ENCODE data around the gene CYP4Z1. TPM values are rescaled to one million over a fixed set of nuclear protein-coding genes. Genes with fewer than 3 reads are reported as not detected.
"Not testable (repeated sequence)": the region's sequence is repeated elsewhere in the genome, so short reads cannot be mapped to it uniquely, and the experiment has no call there.

The CYP4Z1 gene
- total RNA-seq, 2 donors from 2014 or later, result 0.20 to 0.31 TPM

DNA sequence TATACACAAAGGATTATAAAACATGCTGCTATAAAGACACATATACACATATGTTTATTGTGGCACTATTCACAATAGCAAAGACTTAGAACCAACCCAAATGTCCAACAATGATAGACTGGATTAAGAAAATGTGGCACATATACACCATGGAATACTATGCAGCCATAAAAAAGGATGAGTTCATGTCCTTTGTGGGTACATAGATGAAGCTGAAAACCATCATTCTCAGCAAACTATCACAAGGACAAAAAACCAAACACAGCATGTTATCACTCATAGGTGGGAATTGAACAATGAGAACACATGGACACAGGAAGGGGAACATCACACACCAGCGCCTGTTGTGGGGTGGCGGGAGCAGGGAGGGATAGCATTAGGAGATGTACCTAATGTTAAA, 60.0 kb downstream of the CYP4Z1 start:
- Mint-ChIP-seq H3K9me3 (peaks cover 13% of the 10 kb centered on the region), H3K4me1 (peaks cover 31% of the 10 kb centered on the region)
- not testable (repeated sequence) for H3K27ac ChIP-seq (ENCODE audit: low read depth, low read length); H3K9ac ChIP-seq (ENCODE audit: extremely low read depth, low read length, poor library complexity, severe bottlenecking); DNase-seq; H3K36me3 ChIP-seq (ENCODE audit: control insufficient read depth, insufficient read depth, low read length); H3K9me3 ChIP-seq (ENCODE audit: control insufficient read depth, low read length); H3K36me3 Mint-ChIP-seq (ENCODE audit: low read depth); H3K4me3 Mint-ChIP-seq; H3K27me3 Mint-ChIP-seq (ENCODE audit: insufficient read depth); H3K4me1 ChIP-seq (ENCODE audit: control insufficient read depth, insufficient read depth, low read length); H3K27me3 ChIP-seq (ENCODE audit: control insufficient read depth, insufficient read depth, low read length, poor library complexity, severe bottlenecking); H3K27ac Mint-ChIP-seq; H3K4me3 ChIP-seq (ENCODE audit: low read length)
- WGBS, 2 experiments (ENCODE audit: insufficient coverage in 1 of 2, insufficient read length in 1 of 2), result 90% methylated on average over 2 of the region's 2 CpGs; no CpG with 5 or more reads in 1 of the 2 experiments

DNA sequence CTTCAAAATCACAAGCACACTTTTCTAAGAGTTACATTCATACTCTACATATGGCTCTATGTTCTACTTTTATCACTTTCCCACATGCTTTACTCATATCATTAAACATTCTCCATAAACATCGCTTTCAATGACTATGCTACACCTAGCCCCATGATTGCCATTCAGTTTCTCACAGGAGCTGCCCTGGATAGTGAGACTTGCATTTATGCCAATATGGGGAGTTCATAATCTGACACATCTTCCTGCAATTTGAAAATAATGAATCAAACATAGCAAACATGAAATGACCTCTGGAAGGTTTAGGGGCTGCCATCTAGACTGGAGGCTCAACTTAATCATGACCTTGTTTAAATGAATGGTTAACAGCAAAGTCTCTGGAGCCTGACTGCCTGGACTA, 61.2 kb downstream of the CYP4Z1 start:
- Histone ChIP-seq H3K27ac (ENCODE audit: low read depth, low read length) (no peak overlapping the region), H3K4me1 (ENCODE audit: control insufficient read depth, insufficient read depth, low read length) (peaks cover 8% of the 10 kb centered on the region), H3K27me3 (ENCODE audit: control insufficient read depth, insufficient read depth, low read length, poor library complexity, severe bottlenecking) (no peaks in the 10 kb centered on the region), H3K9me3 (ENCODE audit: control insufficient read depth, low read length) (no peaks in the 10 kb centered on the region), H3K4me3 (ENCODE audit: low read length) (no peak overlapping the region), H3K36me3 (ENCODE audit: control insufficient read depth, insufficient read depth, low read length) (no peaks in the 10 kb centered on the region), H3K9ac (ENCODE audit: extremely low read depth, low read length, poor library complexity, severe bottlenecking) (no peak overlapping the region)
- no peak for DNase-seq
- H3K36me3 Mint-ChIP-seq (ENCODE audit: low read depth), result no peaks in the 10 kb centered on the region
- H3K27ac Mint-ChIP-seq, result no peak overlapping the region
- TF ChIP-seq, protein P1, sequence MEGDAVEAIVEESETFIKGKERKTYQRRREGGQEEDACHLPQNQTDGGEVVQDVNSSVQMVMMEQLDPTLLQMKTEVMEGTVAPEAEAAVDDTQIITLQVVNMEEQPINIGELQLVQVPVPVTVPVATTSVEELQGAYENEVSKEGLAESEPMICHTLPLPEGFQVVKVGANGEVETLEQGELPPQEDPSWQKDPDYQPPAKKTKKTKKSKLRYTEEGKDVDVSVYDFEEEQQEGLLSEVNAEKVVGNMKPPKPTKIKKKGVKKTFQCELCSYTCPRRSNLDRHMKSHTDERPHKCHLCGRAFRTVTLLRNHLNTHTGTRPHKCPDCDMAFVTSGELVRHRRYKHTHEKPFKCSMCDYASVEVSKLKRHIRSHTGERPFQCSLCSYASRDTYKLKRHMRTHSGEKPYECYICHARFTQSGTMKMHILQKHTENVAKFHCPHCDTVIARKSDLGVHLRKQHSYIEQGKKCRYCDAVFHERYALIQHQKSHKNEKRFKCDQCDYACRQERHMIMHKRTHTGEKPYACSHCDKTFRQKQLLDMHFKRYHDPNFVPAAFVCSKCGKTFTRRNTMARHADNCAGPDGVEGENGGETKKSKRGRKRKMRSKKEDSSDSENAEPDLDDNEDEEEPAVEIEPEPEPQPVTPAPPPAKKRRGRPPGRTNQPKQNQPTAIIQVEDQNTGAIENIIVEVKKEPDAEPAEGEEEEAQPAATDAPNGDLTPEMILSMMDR (conservative IDR thresholded peaks at IDR 0.05), result no peak
- WGBS, 2 experiments (ENCODE audit: insufficient coverage in 1 of 2, insufficient read length in 1 of 2), result 100% methylated on average over 1 of the region's 1 CpG; no CpG with 5 or more reads in 1 of the 2 experiments
- H3K4me1 Mint-ChIP-seq, result peaks cover 31% of the 10 kb centered on the region
- no peaks in the 10 kb centered on the region for H3K27me3 Mint-ChIP-seq (ENCODE audit: insufficient read depth)
- no peak overlapping the region for H3K4me3 Mint-ChIP-seq
- peaks cover 13% of the 10 kb centered on the region for H3K9me3 Mint-ChIP-seq

DNA sequence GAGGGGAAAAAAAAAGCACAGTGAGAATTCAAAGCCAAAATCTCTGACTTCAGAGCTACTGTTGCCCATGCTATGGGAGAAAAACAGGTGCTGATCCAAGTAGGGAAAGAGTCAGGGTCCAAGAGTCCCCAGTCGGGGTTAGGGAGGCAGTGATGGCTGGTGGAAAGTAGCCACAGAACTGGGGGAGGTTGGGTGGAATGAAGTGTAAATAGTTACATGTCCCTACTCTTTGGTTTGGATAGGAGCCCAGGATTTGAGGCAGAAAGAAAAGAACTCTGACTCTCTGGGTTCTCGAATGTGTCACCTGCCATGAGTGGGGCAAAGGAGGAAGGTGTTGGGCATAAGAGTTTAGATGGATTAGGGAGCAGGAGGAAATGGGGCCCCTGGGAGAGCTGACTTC, 61.8 kb downstream of the CYP4Z1 start:
- H3K27me3 ChIP-seq (ENCODE audit: control insufficient read depth, insufficient read depth, low read length, poor library complexity, severe bottlenecking); DNase-seq; H3K4me3 Mint-ChIP-seq; H3K36me3 ChIP-seq (ENCODE audit: control insufficient read depth, insufficient read depth, low read length); H3K36me3 Mint-ChIP-seq (ENCODE audit: low read depth); H3K4me1 ChIP-seq (ENCODE audit: control insufficient read depth, insufficient read depth, low read length); H3K4me3 ChIP-seq (ENCODE audit: low read length); H3K27ac ChIP-seq (ENCODE audit: low read depth, low read length); H3K27ac Mint-ChIP-seq; H3K27me3 Mint-ChIP-seq (ENCODE audit: insufficient read depth); H3K9ac ChIP-seq (ENCODE audit: extremely low read depth, low read length, poor library complexity, severe bottlenecking); H3K9me3 ChIP-seq (ENCODE audit: control insufficient read depth, low read length): not testable (repeated sequence)
- H3K4me1 Mint-ChIP-seq, result peaks cover 34% of the 10 kb centered on the region
- 85 to 91% methylated on average over 2 of the region's 2 CpGs for WGBS, 2 experiments (ENCODE audit: insufficient coverage in 1 of 2, insufficient read length in 1 of 2)
- H3K9me3 Mint-ChIP-seq, result peaks cover 13% of the 10 kb centered on the region

DNA sequence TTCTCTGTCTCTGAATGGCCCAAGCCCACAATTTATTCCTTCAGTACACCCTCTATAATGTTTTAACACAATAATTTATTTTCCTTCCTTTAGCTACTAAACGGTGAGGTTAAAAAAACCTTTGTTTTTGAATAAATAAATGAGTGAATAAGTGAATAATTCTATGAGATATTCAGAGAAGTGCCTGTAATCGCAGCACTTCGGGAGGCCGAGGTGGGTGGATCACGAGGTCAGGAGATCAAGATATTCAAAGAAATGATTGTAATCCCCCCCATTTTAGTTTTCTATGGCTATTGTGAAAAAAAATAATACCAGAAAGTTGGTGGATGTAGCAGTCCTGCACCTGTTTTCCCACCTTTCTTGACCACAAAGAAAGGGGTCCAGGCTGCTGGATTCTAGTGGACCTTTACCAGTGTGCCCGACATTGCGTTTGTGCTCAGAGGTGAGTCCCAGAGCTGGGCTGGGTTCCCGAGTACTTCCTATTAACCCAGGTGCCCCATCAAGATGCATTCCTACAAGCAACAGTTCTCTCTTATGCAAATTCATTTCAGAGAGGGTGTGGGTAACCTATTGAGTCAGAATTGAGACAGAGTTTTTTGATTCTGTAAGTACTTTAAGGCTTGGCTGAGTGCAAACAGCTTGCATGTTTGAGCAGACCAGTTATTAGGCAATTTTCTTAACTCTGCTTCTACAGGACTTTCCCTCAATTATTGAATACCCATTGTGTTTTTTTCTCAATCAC, 62.6 kb downstream of the CYP4Z1 start:
- H3K9me3 Mint-ChIP-seq, result peaks cover 10% of the 10 kb centered on the region
- H3K36me3 Mint-ChIP-seq (ENCODE audit: low read depth); H3K4me1 ChIP-seq (ENCODE audit: control insufficient read depth, insufficient read depth, low read length); H3K9me3 ChIP-seq (ENCODE audit: control insufficient read depth, low read length); H3K27me3 Mint-ChIP-seq (ENCODE audit: insufficient read depth); H3K4me3 Mint-ChIP-seq; H3K9ac ChIP-seq (ENCODE audit: extremely low read depth, low read length, poor library complexity, severe bottlenecking); H3K27ac ChIP-seq (ENCODE audit: low read depth, low read length); H3K4me3 ChIP-seq (ENCODE audit: low read length); H3K36me3 ChIP-seq (ENCODE audit: control insufficient read depth, insufficient read depth, low read length); H3K27me3 ChIP-seq (ENCODE audit: control insufficient read depth, insufficient read depth, low read length, poor library complexity, severe bottlenecking): not testable (repeated sequence)
- H3K4me1 Mint-ChIP-seq, result peaks cover 34% of the 10 kb centered on the region
- peak overlapping the region; percentile 9 for H3K27ac Mint-ChIP-seq
- DNase-seq, result peak; percentile 65
- WGBS, 2 experiments (ENCODE audit: insufficient coverage in 1 of 2, insufficient read length in 1 of 2), result 75 to 81% methylated on average over 4 to 8 of the region's 8 CpGs

DNA sequence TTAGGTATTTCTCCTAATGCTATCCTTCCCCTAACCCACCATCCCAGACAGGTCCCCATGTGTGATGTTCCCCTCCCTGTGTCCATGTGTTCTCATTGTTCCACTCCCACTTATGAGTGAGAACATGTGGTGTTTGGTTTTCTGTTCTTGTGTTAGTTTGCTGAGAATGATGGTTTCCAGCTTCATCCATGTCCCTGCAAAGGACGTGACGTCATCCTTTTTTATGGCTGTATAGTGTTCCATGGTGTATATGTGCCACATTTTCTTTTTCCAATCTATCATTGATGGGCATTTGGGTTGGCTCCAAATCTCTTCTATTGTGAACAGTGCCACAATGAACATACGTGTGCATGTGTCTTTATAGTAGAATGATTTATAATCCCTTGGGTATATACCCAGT, 65.6 kb downstream of the CYP4Z1 start:
- not testable (repeated sequence) for H3K36me3 Mint-ChIP-seq (ENCODE audit: low read depth); H3K4me3 ChIP-seq (ENCODE audit: low read length); H3K27ac Mint-ChIP-seq; H3K36me3 ChIP-seq (ENCODE audit: control insufficient read depth, insufficient read depth, low read length); H3K9me3 ChIP-seq (ENCODE audit: control insufficient read depth, low read length); H3K9me3 Mint-ChIP-seq; H3K27ac ChIP-seq (ENCODE audit: low read depth, low read length); H3K27me3 ChIP-seq (ENCODE audit: control insufficient read depth, insufficient read depth, low read length, poor library complexity, severe bottlenecking); H3K4me3 Mint-ChIP-seq; H3K27me3 Mint-ChIP-seq (ENCODE audit: insufficient read depth); H3K9ac ChIP-seq (ENCODE audit: extremely low read depth, low read length, poor library complexity, severe bottlenecking); DNase-seq
- H3K4me1 ChIP-seq (ENCODE audit: control insufficient read depth, insufficient read depth, low read length), result peaks cover 13% of the 10 kb centered on the region
- H3K4me1 Mint-ChIP-seq, result peaks cover 37% of the 10 kb centered on the region
- WGBS, 2 experiments (ENCODE audit: insufficient coverage in 1 of 2, insufficient read length in 1 of 2), result 85 to 100% methylated on average over 2 to 3 of the region's 3 CpGs

All from endodermal cell (in vitro differentiated cells).